Mesendoderm (in vitro differentiated cells): ENCODE measurements around the gene ASB5.

Source experiments
- DNase-seq: peaks from one replicate; pipeline ENCODE4 v3.0.0; 2013
- H2AK5ac ChIP-seq: 2 replicates; pipeline ENCODE4 v1.6.1; 2013; ENCODE audit warnings: low read length, inconsistent platforms
- H2BK120ac ChIP-seq: 2 replicates; pipeline ENCODE4 v1.6.1; 2013; ENCODE audit warnings: low read depth, mild to moderate bottlenecking, low read length, moderate library complexity, mixed read lengths
- H2BK15ac ChIP-seq: replicated peaks from 2 replicates; pipeline ENCODE4 v1.6.1; 2013; ENCODE audit warnings: low read depth, mild to moderate bottlenecking, moderate library complexity
- H2BK5ac ChIP-seq: 2 replicates; pipeline ENCODE4 v1.6.1; 2013; ENCODE audit warnings: low read length, inconsistent platforms
- H3K18ac ChIP-seq: 2 replicates; pipeline ENCODE4 v1.6.1; 2013; ENCODE audit warnings: mild to moderate bottlenecking, low read length, mixed read lengths
- H3K23ac ChIP-seq: one replicate; pipeline ENCODE4 v1.6.1; 2013; ENCODE audit warnings: low read length
- H3K27ac ChIP-seq: 2 replicates; pipeline ENCODE4 v1.5.1; 2013; ENCODE audit warnings: low read depth, mild to moderate bottlenecking, inconsistent platforms, low read length, moderate library complexity
- H3K27me3 ChIP-seq: 2 replicates; pipeline ENCODE4 v1.6.1; 2013; ENCODE audit warnings: low read length, control low read depth, mild to moderate bottlenecking, inconsistent platforms; ENCODE audit not compliant: insufficient read depth, poor library complexity
- H3K36me3 ChIP-seq: 2 replicates; pipeline ENCODE4 v1.6.1; 2013; ENCODE audit warnings: low read length, inconsistent platforms; ENCODE audit not compliant: control insufficient read depth, insufficient read depth
- H3K4ac ChIP-seq: one replicate; pipeline ENCODE4 v1.6.1; 2013; ENCODE audit warnings: low read depth, mild to moderate bottlenecking, low read length, moderate library complexity
- H3K4me1 ChIP-seq: 2 replicates; pipeline ENCODE4 v1.6.1; 2013; ENCODE audit warnings: low read depth, low read length, inconsistent platforms; ENCODE audit not compliant: control insufficient read depth
- H3K4me2 ChIP-seq: 2 replicates; pipeline ENCODE4 v1.6.1; 2013; ENCODE audit warnings: low read length
- H3K4me3 ChIP-seq: 2 replicates; pipeline ENCODE4 v1.5.1; 2013; ENCODE audit warnings: mild to moderate bottlenecking, low read length
- H3K56ac ChIP-seq: one replicate; pipeline ENCODE4 v1.6.1; 2013; ENCODE audit warnings: low read length
- H3K79me1 ChIP-seq: 2 replicates; pipeline ENCODE4 v1.6.1; 2013; ENCODE audit warnings: low read length, inconsistent platforms
- H3K79me2 ChIP-seq: 2 replicates; pipeline ENCODE4 v1.6.1; 2013; ENCODE audit warnings: mild to moderate bottlenecking, low read length; ENCODE audit not compliant: control insufficient read depth, insufficient read depth
- H3K9ac ChIP-seq: 2 replicates; pipeline ENCODE4 v1.6.1; 2013; ENCODE audit warnings: low read length, inconsistent platforms
- H4K5ac ChIP-seq: one replicate; pipeline ENCODE4 v1.6.1; 2013; ENCODE audit warnings: low read length
- H4K8ac ChIP-seq: one replicate; pipeline ENCODE4 v1.6.1; 2013; ENCODE audit warnings: low read depth, mild to moderate bottlenecking, control low read depth, low read length, moderate library complexity
- WGBS: extraction: QIAGEN DNeasy Blood & Tissue Kit; methylation state at CpG from one replicate; pipeline ENCODE4 v1.1.7; 2013; ENCODE audit warnings: low lambda C conversion rate, missing lambda C conversion rate; ENCODE audit not compliant: insufficient coverage; ENCODE audit errors: extremely low coverage; 5-methylcytosine and 5-hydroxymethylcytosine counted together

ASB5 gene

DNA sequence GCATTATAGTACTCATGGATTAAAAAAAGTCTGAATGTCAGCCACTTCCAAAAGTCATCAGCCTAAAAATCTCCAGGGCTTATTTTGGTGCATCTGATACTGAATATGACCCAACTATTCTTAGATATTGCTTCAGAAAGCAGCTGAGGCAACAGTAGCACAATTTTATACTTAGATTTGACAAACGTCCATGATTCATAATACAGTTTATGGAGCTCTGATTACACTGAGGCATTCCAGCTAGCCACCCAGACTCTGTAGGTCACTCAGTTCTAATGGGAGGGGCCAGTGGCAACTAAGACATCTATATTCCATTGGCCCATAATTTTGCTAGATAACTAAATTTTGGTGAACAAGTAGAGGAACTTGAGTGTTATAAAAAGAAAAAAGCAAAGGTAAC, 84.0 kb downstream of the ASB5 start:
- Histone ChIP-seq H3K27ac (no peak overlapping the region), H3K56ac (no peak overlapping the region), H3K4me3 (no peak overlapping the region), H2BK120ac (no peak overlapping the region), H4K8ac (no peak overlapping the region), H3K79me1 (no peaks in the 10 kb centered on the region), H3K4me1 (no peaks in the 10 kb centered on the region), H3K9ac (no peak overlapping the region), H3K4me2 (no peak overlapping the region), H4K5ac (no peak overlapping the region), H2BK5ac (no peak overlapping the region), H3K18ac (no peak overlapping the region), H3K4ac (no peak overlapping the region), H2AK5ac (no peak overlapping the region), H3K36me3 (no peaks in the 10 kb centered on the region), H3K27me3 (no peaks in the 10 kb centered on the region), H2BK15ac (no peak overlapping the region), H3K79me2 (no peaks in the 10 kb centered on the region), H3K23ac (no peak overlapping the region)
- no peak for DNase-seq
- WGBS: no CpG with 5 or more reads among the region's 1 CpG
